ENCODE data around the gene SEMA5A. TPM values are rescaled to one million over a fixed set of nuclear protein-coding genes. Genes with fewer than 3 reads are reported as not detected.

SEMA5A gene
- total and polyA plus RNA-seq, 2 donors: 4.2 to 78.6 TPM

DNA sequence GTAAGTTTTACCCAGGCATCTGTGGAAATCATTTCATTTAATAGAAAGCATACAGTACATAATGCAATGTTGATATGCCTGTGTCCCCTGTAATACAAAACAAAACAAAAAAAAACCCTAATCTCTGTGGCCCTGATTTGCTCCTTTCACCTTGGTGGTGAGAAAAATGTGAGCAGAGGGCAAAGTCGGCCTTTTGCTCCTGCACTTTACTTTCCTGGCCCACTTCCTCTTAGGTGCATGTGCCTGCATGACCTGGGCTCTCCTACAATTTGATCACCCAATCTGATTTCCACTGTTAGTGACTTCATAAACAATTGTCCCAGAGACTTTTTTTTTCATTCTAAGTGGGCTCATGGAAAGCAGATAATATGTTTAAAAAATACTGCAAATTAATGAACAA is 424.3 kb downstream of the SEMA5A start:
- no peaks in the 10 kb centered on the region for H3K4me1 ChIP-seq (ENCODE audit: insufficient read depth)
- no peak overlapping the region for H3K27ac ChIP-seq (ENCODE audit: low read depth)
- no peak overlapping the region for H3K4me3 ChIP-seq (ENCODE audit: low read depth, low read length)
- DNase-seq (ENCODE audit: extremely low spot score): no peak
- 68% methylated on average over 1 of the region's 1 CpG for WGBS
- H3K36me3 ChIP-seq (ENCODE audit: insufficient read depth): no peaks in the 10 kb centered on the region

GRCh38 chr5:9118852-9119251 is 427.0 kb downstream of the SEMA5A start:
- DNase-seq (ENCODE audit: extremely low spot score): no peak
- no peak overlapping the region for H3K4me3 ChIP-seq (ENCODE audit: low read depth, low read length)
- H3K4me1 ChIP-seq (ENCODE audit: insufficient read depth): no peaks in the 10 kb centered on the region
- 94% methylated on average over 22 of the region's 22 CpGs for WGBS
- no peak overlapping the region for H3K27ac ChIP-seq (ENCODE audit: low read depth)
- no peaks in the 10 kb centered on the region for H3K36me3 ChIP-seq (ENCODE audit: insufficient read depth)

GRCh38 chr5:9115093-9115492 is 430.8 kb downstream of the SEMA5A start:
- Histone ChIP-seq H3K27ac (ENCODE audit: low read depth) (no peak overlapping the region), H3K4me3 (ENCODE audit: low read depth, low read length) (no peak overlapping the region), H3K4me1 (ENCODE audit: insufficient read depth) (no peaks in the 10 kb centered on the region), H3K36me3 (ENCODE audit: insufficient read depth) (peaks cover 2% of the 10 kb centered on the region)
- whole genome bisulfite sequencing: 61% methylated on average over 1 of the region's 1 CpG
- DNase-seq (ENCODE audit: extremely low spot score): no peak

DNA sequence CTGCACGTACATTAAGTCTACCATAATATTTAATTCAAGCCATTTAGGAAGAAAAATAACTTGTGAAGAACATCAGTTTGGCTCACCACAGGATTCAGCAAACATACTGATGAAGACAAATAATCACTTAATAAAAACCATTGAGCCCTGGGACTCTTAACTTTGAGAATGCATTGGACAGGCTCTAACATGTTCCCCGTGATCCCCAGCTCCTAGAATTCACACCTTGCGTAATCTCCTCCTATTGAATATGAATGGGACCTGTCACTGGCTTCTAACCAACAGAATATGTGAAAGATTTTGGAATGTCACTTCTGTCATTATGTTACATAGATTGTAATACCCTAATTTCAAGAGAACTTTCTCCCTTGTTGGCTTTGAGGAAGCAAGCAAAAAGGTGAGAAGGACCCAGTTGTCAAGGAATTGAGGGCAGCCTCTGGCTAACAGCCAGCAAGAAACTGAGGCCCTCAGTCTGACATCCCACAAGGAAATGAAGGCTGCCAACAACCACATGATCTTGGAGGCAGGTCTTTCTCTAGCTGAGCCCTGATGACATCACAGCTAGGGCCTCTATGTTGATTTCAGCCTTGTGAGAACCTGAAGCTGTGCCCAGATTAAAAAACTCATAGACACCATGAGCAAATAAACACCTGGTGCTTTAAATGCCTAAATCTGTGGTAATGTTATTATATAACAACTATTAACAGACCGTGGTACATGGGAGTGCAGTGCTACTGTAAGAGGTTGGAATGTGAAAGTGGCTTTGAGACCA is 433.2 kb downstream of the SEMA5A start:
- Histone ChIP-seq H3K27ac (ENCODE audit: low read depth) (no peak overlapping the region), H3K4me1 (ENCODE audit: insufficient read depth) (no peaks in the 10 kb centered on the region), H3K4me3 (ENCODE audit: low read depth, low read length) (no peak overlapping the region), H3K36me3 (ENCODE audit: insufficient read depth) (peaks cover 2% of the 10 kb centered on the region)
- WGBS: 86% methylated on average over 4 of the region's 4 CpGs
- no peak for DNase-seq (ENCODE audit: extremely low spot score)

GRCh38 chr5:9108162-9108561 is 437.7 kb downstream of the SEMA5A start:
- no peak for DNase-seq (ENCODE audit: extremely low spot score)
- Histone ChIP-seq H3K36me3 (ENCODE audit: insufficient read depth) (peaks cover 2% of the 10 kb centered on the region), H3K4me3 (ENCODE audit: low read depth, low read length) (no peak overlapping the region), H3K27ac (ENCODE audit: low read depth) (no peak overlapping the region), H3K4me1 (ENCODE audit: insufficient read depth) (no peaks in the 10 kb centered on the region)
- 86% methylated on average over 6 of the region's 6 CpGs for WGBS

DNA sequence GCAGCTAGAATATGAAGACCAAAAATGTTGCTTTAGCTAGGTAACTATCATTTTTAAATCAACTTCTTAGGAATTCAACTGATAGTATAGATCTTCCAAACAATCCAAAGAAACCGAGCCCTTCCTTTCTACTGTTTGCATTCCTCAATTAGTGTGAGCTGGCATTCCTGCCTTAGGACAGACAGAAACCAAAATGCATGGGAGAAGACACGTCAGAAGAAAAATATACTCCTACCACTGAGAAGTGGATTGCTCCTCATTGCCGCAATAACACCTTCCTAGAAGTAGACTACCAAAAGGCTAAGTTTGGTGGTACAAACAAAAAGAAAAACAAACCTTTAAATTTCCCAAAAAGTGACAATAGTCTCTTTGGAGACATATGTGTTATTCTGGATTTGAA is 440.0 kb downstream of the SEMA5A start:
- WGBS: 75% methylated on average over 3 of the region's 3 CpGs
- Histone ChIP-seq H3K36me3 (ENCODE audit: insufficient read depth) (peaks cover 2% of the 10 kb centered on the region), H3K27ac (ENCODE audit: low read depth) (no peak overlapping the region), H3K4me1 (ENCODE audit: insufficient read depth) (no peaks in the 10 kb centered on the region), H3K4me3 (ENCODE audit: low read depth, low read length) (no peak overlapping the region)
- DNase-seq (ENCODE audit: extremely low spot score): no peak

DNA sequence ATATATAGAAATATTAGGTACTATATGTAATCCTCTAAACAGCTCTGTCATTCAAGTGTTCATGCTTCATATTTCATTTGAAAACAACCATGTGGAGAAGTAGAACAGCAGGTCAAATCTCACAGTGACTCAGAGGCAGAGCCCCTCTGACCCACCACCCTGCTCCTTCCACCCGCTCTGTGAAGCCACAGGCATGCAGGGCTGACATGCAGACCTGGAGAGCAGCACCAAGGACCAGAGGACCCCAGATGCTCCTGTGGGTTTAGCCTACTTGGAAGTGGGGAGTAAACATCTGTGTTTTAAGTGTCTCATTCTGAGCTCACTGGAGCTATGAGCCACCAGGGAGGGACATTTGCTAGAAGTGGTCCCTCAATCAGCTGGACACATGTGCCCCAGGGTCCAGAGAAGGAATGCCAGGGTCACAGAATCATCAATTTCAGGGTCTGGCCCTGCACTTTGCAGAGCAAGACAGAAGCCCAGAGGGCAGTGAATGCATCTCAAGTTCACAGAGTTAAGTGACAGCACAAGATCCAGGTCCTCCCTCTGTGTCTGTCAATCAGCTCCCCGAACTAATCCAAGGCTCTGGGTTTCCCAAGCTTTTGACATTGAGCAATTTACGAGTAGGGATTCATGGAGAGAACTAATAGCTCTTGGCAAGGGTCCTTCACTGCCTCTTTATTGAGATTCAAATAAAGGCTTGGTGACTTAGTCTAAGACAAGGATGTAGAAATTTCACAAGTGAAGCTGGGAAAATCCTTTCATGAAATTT is 441.1 kb downstream of the SEMA5A start:
- Histone ChIP-seq H3K27ac (ENCODE audit: low read depth) (no peak overlapping the region), H3K4me3 (ENCODE audit: low read depth, low read length) (no peak overlapping the region), H3K36me3 (ENCODE audit: insufficient read depth) (no peaks in the 10 kb centered on the region), H3K4me1 (ENCODE audit: insufficient read depth) (no peaks in the 10 kb centered on the region)
- WGBS: 80% methylated on average over 3 of the region's 3 CpGs
- no peak for DNase-seq (ENCODE audit: extremely low spot score)

DNA sequence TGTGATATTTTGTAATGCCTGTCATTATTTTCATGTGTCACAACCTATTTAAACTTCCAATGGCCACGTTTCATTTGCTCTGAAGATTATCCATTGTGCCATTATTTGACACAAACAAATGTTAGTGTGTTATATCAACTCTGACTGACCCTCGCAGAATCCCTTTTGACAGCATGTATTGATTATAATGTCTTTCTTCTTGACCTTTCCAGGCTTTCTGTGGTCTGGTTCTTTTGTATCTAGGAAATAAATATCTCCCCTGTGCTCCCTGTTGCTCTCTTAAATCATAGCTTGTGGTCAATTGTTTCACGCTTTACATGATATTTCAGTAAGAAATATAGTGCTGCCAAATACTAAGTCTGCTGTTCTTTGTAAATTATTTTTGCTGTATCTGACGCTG is 442.6 kb downstream of the SEMA5A start:
- DNase-seq (ENCODE audit: extremely low spot score): no peak
- Histone ChIP-seq H3K27ac (ENCODE audit: low read depth) (no peak overlapping the region), H3K4me3 (ENCODE audit: low read depth, low read length) (no peak overlapping the region), H3K36me3 (ENCODE audit: insufficient read depth) (no peaks in the 10 kb centered on the region), H3K4me1 (ENCODE audit: insufficient read depth) (no peaks in the 10 kb centered on the region)
- WGBS: 81% methylated on average over 4 of the region's 4 CpGs

DNA sequence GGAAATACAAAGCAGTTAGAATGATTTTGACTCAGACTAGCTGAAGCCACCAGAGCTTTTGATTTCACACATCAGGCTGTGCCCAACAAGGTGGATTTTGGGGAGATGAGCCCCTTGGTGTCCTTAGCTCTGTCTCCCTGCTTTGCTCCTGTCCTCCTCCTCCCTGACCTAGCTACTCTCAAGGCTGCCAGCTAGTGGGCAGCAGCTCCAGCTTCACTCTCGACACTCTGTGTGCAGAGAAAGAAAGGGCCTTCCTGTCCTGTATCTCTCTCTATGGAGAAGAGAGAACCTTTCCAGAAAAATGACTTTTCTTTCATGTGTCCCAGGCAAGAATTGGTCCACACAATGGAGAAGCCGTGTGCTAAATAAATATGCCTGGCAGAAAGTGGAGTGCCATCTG is 446.2 kb downstream of the SEMA5A start:
- no peak overlapping the region for H3K4me3 ChIP-seq (ENCODE audit: low read depth, low read length)
- no peak overlapping the region for H3K27ac ChIP-seq (ENCODE audit: low read depth)
- no peaks in the 10 kb centered on the region for H3K36me3 ChIP-seq (ENCODE audit: insufficient read depth)
- H3K4me1 ChIP-seq (ENCODE audit: insufficient read depth): no peaks in the 10 kb centered on the region
- 91% methylated on average over 2 of the region's 2 CpGs for WGBS
- DNase-seq (ENCODE audit: extremely low spot score): no peak

DNA sequence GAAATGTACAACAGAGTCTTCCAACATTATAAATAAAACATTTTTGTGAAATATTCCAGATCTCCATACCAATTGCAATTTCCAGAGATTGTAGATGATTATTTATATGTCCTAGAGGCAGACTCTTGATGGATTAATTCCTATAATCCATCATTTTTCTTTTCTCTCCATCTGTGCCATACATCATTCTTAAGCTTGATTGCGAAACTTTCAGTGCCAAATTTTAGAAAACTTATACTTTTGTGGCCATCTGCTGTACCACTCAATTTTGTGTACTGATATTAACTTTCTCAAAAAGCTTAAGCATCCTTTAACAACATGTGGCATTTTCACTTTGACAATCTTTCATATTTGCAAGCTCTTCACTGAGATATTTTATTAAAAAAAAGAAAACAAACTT is 446.9 kb downstream of the SEMA5A start:
- no peak overlapping the region for H3K27ac ChIP-seq (ENCODE audit: low read depth)
- 86% methylated on average over 1 of the region's 1 CpG for WGBS
- H3K4me1 ChIP-seq (ENCODE audit: insufficient read depth): no peaks in the 10 kb centered on the region
- no peak overlapping the region for H3K4me3 ChIP-seq (ENCODE audit: low read depth, low read length)
- no peaks in the 10 kb centered on the region for H3K36me3 ChIP-seq (ENCODE audit: insufficient read depth)
- DNase-seq (ENCODE audit: extremely low spot score): no peak

DNA sequence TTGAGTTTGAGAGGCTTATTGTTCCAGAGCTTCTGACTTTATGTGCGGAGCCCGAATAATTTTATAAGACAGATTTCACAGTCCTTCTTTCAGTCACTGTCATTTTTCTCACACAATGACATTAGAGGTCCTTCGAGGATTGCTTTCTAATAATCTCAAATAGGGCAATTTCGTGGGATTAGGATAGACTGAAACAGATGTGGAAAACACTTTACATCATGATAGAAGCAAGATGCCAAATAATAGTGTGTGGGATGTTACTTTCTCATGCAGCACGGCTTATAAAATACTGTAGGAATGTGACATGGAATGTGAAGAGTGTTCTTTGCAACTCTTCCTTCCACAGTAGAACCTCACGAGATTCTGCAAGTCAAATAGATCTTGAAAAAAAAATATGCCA is 451.3 kb downstream of the SEMA5A start:
- 36% methylated on average over 6 of the region's 6 CpGs for WGBS
- no peaks in the 10 kb centered on the region for H3K4me1 ChIP-seq (ENCODE audit: insufficient read depth)
- H3K4me3 ChIP-seq (ENCODE audit: low read depth, low read length): no peak overlapping the region
- no peaks in the 10 kb centered on the region for H3K36me3 ChIP-seq (ENCODE audit: insufficient read depth)
- no peak for DNase-seq (ENCODE audit: extremely low spot score)
- H3K27ac ChIP-seq (ENCODE audit: low read depth): no peak overlapping the region

DNA sequence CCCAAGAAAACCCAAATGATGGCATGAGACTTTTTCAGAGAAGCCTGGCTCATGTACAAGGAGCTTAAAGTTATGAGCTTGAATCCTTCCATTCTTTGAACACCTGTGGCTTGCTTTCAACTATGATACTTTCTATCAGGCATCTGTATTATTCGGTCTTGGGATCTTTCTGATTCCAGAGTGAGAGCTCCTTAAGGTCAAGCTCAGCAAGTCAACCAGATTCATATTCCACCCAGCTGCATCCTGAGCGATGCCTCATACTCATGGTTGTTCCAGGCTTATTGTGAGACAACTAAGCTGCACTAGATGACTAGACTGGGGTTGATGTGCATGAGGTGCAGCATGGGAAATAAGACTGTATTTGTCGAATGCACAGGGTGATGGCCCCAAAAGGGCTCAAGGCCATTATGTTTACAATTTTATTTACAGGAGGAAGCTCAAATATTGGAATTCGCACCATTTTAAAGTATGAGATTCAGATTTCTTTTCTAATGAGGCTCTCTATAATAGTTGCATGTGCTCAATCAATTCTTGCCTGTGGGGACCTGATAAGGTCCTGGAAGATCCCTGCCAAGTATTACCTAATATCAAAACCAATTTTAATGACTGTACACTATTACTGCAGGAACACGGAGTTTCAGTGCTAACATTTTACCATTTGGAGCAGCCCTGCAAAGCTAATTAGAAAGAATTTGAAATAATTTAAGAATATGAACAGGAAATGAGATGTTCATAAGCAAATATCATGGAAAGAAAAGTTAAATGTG is 453.8 kb downstream of the SEMA5A start:
- no peaks in the 10 kb centered on the region for H3K4me1 ChIP-seq (ENCODE audit: insufficient read depth)
- H3K4me3 ChIP-seq (ENCODE audit: low read depth, low read length): no peak overlapping the region
- H3K36me3 ChIP-seq (ENCODE audit: insufficient read depth): no peaks in the 10 kb centered on the region
- H3K27ac ChIP-seq (ENCODE audit: low read depth): no peak overlapping the region
- WGBS: 90% methylated on average over 5 of the region's 5 CpGs
- no peak for DNase-seq (ENCODE audit: extremely low spot score)

GRCh38 chr5:9090381-9091026 is 455.4 kb downstream of the SEMA5A start:
- WGBS: 60% methylated on average over 7 of the region's 7 CpGs

More at GRCh38 chr5:9090381-9091026, 455.4 kb downstream of the SEMA5A start:
- Histone ChIP-seq H3K36me3 (ENCODE audit: insufficient read depth) (no peaks in the 10 kb centered on the region), H3K27ac (ENCODE audit: low read depth) (no peak overlapping the region), H3K4me3 (ENCODE audit: low read depth, low read length) (no peak overlapping the region), H3K4me1 (ENCODE audit: insufficient read depth) (no peaks in the 10 kb centered on the region)
- DNase-seq (ENCODE audit: extremely low spot score): no peak
